Activated CD4-positive, CD25-positive, alpha-beta regulatory T cell treated with anti-CD3 and anti-CD28 coated beads, Interleukin-2, amount 50 U/mL, for 16 hours (primary cell): ENCODE measurements around the gene DIP2C.
"Not testable (repeated sequence)": the region's sequence is repeated elsewhere in the genome, so short reads cannot be mapped to it uniquely, and the experiment has no call there.

Experiments
- DNase-seq: peaks from one replicate; pipeline ENCODE4 v3.0.0-alpha.2; 2020; ENCODE audit warnings: low read depth, low spot score

Gene DIP2C

DNA sequence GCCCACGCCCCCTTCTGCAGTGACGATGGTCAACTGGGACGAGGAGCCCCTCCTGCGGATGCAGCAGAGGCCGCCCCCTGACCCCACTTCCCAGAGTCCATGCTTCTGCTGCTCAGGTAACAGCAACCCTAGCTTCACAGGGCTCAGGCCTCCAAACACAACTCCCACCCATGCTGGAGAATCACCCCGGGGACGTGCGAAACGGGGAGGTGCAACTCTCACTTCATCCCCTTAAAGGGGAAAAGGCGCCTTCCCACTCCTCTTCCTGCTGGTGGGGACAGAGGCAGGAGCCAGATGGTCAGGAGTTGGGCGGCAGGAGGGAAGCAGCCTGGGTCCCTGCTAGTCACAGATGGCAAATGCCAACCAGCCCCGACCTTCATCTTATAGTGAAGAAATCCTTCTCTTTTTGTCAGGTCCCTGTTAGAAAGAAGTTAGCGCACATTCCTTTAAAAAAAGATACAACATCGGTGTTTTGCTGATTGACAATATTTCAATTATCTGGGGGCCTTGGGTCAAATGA, 155.4 kb downstream of the DIP2C start:
- no peak for DNase-seq

- DNase-seq = no peak
Measured at GRCh38 chr10:533611-534010, 155.9 kb downstream of the DIP2C start.

DNA sequence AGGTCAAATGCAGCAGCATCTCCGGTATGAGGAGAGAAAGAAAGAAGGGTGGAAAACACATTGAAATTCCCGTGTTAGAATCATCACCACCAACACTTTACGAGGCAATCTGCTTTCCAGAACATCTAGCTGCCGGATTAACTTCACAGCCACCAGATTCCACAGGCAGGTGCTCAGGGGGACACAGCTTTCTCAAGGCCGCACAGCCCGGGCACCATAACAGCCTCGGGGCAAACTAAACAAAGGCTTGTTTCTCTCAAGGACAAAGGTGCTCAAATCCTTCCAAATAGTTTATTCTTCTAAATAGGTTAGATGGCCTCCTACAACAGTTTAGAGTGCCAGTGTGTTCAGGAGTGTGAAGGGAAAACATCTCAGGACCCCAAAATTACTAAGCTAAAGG, 156.3 kb downstream of the DIP2C start:
- DNase-seq = no peak

DNA sequence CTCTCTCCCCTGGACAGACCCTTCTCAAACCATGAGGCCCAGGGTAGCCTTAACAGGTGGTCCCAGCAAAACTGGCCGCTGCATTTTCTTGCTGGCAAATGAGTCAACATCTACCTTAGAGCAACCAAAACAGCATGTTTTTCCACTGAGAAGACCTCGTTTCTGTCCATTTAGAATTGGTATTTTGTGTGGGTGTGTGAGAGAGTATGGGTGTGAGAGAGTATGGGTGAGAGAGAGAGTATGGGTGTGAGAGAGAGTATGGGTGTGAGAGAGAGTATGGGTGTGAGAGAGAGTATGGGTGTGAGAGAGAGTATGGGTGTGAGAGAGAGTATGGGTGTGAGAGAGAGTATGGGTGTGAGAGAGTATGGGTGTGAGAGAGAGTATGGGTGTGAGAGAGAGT, 157.1 kb downstream of the DIP2C start:
- not testable (repeated sequence) for DNase-seq

- DNase-seq = no peak
Measured at GRCh38 chr10:531541-531940, 157.9 kb downstream of the DIP2C start.

DNA sequence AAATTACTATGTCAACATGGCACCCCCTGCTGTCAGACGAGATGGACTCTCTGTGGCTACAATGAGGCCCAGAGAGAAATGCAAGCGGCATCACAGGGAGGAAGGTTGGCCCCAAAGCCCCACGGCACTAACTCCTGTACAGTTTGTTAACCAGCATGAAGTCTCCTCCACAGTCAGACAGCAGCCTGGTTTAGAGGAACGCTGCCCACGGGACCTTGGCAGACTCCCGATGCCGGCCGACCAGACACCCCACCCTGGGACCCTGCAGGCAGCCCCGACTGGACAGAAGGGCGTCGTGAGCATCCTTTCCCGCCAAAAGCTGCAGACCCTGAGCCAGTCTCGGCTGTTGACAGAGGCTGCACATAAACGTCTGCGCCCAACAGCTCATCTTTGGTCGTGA, 158.8 kb downstream of the DIP2C start:
- no peak for DNase-seq

DNA sequence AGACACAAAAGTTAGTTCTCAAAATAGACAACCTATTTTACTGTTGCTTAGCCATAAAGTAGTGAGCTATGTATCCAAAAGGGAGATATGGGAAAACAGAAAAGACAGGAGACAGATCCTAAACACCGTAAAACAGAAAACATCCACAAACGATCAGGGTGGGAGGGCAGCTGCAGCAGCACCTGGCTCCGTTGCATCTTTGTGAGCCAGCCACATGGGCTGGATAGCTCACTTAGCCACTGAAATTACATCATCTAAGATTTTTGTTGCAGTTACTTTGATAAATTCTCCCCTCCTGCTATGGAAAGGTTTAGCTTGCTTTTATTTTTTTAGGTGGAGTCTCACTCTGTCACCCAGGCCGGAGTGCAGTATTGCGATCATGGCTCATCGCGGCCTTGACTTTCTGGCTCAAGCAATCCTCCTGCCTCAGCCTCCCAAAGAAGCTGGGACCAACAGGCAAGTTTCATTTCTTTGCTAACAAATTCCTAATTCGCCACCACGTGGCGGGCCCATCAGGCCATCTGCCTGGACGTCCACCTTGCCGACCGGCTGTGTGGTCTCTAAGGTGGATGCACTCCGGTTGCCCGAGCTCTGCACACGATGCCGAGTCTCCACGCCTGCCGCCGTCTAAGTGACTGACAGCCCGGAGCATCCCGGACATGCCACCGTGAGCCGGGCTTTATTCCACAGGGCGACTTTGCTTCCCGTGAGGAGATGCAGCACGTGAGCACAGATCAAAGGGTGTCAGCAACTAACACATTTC, 159.8 kb downstream of the DIP2C start:
- DNase-seq = no peak

- no peak for DNase-seq
Measured at GRCh38 chr10:528173-529165, 161.0 kb downstream of the DIP2C start.

DNA sequence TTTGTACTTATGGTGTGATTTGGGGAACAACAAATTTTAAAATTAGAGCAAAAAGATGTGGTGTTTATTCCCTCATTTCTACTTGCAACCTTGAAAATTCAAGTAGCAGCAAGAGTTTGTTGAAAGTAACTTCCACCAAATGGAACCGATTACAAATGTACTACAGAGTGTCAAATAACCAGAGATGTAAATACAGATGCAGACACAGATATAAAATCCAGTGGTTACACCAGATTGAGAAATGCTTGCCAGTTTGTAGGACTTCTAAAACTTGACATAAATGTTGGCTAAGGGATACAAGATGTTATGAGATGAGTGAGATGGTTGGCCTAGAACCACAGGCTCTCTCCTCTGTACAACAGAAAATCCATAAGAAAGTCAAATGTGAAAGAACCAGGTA, 162.1 kb downstream of the DIP2C start:
- no peak for DNase-seq

DNA sequence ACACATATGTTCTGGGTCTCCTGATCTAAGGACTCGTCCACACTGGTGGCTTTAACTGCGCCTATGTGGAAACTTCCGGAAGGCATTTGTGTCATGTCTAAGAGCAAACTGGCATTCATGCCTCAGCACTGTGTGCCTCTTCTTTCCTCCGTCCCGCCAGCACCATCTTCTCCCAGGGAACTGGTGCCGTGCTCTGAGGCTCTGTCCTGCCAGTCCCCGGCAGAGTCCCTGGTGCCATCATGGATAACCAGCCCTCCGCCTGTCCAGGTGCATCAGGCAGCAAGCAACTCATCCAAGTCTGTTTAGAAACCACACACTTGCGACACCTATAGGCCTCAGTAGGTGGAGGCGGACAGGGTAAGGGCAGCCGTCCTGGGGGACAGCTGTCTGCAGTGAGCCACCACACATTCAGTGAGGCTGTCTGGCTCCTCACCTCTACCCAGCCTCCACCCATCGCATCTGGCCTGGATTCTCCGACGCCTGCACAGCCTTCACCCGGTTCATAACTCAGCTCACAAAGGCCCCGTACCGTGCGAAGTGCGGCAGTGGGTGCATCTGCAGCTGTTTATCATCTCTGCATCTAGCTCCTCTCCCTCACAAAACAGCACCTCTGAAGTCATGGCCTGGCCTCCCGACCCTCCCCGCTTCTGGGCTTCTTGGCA, 162.7 kb downstream of the DIP2C start:
- no peak for DNase-seq

DNA sequence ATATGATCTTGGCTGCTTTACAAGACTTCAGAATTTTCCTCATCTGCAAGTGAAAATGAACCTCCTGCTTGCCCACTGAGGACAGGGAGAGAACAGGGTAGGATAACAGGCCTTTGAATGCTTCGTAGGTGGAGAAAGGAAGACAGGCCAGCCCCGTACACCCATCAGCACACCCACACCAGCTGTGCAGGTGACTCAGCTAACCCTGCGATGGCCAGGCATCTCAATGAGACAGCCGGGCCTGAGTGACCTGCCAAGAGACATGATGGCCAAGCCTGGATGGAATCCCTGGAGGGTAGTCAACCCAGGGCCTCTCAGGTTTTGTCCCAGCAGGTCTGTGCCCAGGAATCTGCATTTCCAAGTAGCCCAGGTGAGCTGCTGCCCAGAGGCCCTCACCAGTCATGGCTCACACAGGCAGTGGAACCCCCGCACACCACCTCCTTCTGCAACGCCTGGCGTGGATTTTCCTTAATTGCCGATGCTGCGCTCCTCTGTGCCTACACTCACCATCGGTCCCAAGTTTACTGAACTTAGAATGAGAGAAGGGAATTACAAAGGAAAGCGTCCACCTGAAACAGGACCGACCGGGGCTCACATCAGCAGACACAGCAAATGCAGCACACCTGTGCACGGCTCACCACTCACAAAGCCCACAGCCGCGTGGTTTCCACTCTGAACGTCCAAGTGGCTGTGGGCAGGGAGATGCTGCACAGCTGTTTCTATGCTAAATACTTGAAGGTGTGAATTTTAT, 163.7 kb downstream of the DIP2C start:
- no peak for DNase-seq

DNA sequence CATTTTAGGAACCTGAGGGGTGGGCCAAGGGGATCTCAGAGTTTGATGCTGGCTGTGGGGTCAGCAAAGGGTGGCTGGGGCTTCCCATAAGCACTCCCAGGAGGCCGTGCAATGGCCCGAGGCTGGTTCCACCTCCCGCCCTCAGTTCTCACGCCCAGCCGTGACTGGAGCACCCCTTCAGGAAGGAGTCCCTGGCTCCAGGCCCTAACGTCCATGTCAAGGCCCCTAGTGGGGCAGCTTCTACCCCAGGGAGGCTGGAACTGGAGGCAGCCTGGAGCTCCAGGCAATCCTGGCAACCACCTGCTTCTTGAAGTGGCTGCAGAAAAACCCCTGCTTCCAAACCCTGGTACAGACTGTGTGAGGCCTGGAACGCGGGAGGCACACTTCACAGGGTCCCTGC, 165.5 kb downstream of the DIP2C start:
- DNase-seq = no peak

DNA sequence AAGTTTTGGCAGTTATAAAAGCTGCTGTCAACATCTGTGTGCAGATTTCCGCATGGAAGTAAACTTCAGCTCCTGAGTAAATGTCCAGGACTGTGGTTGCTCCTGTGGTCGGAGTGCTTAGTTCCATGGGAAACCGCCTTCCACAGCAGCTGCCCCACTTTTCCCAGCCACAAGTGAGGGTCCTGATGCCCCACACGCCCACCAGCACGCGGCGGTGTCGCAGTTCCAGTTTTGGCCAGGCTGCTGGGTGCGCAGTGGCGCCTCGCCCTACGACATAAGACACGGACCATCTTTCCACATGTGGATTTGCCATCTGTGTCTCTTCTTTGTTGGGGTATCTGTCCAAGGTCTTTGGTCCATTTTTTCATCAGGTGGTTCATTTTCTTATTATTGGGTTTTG, 167.1 kb downstream of the DIP2C start:
- DNase-seq = no peak

GRCh38 chr10:521261-522250, 167.9 kb downstream of the DIP2C start:
- no peak for DNase-seq

- DNase-seq = no peak
Measured at GRCh38 chr10:520402-520787, 169.1 kb downstream of the DIP2C start.

DNA sequence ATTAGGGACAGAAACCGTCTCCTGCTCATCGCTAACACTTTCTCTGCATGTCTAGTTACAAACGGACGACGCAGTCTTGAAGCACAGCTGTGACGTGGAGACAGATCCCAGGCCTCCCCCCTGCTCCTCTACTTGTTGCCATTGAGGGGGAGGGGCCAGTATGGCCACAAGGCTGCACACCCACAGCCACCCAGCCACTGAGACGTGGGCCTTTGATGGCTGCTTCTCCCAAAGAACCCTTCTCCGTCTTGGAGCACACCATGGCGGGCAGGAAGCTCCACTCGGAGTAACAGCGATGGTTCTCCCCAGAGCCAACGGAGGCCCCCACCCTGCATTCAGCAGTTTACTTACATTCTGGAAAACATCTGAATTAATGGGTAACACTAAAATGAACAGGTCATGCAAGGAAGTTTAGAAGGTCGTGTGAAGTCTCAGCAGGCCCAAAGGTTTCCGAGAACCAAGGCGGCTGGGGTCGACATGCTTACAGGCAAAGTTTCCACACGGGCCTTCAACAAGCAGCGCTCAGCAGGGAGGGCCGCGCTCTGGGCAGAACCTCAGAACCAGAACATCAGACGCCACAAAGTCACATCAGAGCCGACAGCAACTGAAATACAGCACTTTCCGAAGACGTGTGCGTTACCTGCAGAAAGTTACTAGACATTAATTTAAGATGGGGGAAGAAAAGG, 169.6 kb downstream of the DIP2C start:
- no peak for DNase-seq

- no peak for DNase-seq
Measured at GRCh38 chr10:519055-519715, 170.3 kb downstream of the DIP2C start.

DNA sequence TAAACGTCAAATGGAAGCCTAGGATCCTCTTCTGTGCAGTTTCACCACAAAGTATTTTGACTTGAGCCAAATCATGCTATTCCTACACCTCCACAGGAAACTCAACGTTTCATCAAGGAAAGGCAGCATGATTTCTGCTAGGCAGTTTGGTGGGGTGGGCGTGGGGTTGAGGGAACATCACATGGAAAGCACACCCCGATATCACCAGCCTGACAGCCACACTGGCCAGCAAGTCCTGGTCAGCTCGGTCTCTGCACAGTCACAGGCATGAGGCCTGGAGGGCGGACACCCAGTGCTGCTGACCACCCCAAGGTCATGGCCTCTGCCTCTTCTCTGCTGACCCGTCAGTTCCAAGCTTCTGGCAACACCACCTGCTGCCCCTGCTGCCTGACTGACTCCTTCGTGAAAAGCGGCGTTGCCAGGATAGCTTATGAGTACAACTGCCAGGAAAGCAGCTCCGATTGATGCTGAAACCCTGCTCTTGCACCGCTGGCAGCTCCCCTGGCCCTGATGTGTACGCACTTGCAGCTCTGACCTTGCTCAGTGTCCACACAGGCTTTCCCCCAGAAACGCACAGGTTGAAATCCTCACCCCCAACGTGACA, 171.5 kb downstream of the DIP2C start:
- no peak for DNase-seq
